ENCODE results near the gene INMT.
A peak's percentile ranks its signal among the peaks of the same experiment; 100 is the strongest.

The INMT gene

GRCh38 chr7:30750683-30751650, 968 bp upstream of the INMT start:
- DNase-seq (ENCODE audit: low read depth in 2 of 2): no peak

GRCh38 chr7:30752484-30752883, 549 bp downstream of the INMT start:
- no peak for DNase-seq (ENCODE audit: low read depth in 2 of 2)

DNA sequence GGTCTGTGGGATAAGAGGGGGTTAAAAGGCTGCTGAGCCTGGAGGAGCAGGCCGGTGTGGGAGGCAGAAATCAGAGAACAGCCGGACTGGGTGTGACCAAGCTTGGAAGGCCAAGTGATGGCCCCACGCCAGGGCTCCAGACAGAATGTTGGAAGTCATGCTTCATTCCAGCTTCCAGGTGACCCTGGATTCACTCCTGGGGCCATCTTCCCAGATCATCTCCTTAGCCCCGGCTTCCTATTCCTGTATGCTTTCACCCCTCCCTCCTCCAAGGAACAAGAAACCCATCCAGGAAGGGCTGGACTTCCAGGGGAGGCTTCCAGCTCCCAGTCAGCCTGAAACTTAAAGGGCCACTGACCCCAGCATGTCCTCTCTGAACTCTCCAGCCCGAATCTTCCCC, 1.0 kb downstream of the INMT start:
- no peak for DNase-seq (ENCODE audit: low read depth in 2 of 2)

DNA sequence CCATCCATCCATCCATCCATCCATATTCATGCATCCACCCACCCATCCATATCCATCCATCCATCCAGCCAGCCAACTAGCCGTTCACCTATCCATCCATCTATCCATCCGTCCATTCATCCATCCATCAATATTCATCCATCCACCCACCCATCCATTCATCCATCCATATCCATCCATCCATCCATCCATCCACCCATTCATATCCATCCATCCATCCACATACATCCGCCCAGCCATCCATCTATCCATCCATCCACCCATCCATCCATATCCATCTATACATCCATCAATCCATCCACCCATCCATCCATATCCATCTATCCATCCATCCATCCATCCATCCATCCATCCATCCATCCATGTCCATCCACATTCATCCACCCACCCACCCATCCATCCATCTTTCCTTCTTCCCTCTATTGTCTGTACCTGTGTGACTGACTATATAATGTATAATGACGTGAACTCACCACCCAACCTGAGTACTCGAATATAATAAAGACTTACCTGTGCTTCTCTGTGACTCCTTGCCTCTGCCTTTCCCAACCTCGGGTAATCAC, 2.5 kb downstream of the INMT start:
- no peak for DNase-seq (ENCODE audit: low read depth in 2 of 2)

DNA sequence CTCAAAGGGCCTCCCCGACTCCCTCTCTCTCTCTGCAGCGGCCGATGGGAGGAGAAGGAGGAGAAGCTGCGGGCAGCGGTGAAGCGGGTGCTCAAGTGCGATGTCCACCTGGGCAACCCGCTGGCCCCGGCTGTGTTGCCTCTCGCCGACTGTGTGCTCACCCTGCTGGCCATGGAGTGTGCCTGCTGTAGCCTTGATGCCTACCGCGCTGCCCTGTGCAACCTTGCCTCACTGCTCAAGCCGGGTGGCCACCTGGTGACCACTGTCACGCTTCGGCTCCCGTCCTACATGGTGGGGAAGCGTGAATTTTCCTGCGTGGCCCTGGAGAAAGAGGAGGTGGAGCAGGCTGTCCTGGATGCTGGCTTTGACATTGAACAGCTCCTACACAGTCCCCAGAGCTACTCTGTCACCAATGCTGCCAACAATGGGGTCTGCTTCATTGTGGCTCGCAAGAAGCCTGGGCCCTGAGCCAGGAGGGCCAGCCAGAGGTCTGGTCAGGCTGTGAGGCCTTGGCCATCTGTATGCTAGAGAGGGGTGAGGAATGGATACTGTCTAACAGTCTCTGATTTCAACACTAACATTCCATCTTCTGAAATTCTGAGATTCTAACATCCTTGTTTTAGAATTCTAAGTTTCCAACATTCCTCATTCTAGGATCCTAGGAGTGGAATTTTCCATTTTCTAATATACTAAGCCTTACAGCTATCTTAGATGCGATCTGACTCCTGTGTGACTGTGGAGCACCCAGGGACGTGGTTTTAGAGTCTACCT, 3.6 kb downstream of the INMT start:
- no peak for DNase-seq (ENCODE audit: low read depth in 2 of 2)

DNA sequence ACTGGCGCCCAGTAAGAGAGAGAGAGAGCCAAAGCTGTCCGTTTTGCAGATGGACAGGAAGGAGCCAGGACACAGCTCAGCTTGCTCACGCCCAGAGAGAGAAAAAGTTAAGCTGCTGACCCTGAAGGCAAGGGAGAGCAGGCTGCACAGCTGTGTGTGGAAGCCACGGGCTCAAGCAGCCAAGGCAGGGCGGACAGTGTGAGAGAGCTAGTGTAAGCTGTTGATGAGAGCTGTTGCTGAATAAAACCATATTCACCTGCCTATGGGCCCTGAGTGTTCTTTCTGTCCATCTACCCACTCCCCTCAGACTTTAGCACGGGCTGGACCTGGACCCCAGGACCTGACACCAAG, 5.4 kb downstream of the INMT start:
- no peak for DNase-seq (ENCODE audit: low read depth in 2 of 2)

- DNase-seq (ENCODE audit: low read depth in 2 of 2): no peak
Observed at GRCh38 chr7:30760514-30761213, 8.7 kb downstream of the INMT start.

DNA sequence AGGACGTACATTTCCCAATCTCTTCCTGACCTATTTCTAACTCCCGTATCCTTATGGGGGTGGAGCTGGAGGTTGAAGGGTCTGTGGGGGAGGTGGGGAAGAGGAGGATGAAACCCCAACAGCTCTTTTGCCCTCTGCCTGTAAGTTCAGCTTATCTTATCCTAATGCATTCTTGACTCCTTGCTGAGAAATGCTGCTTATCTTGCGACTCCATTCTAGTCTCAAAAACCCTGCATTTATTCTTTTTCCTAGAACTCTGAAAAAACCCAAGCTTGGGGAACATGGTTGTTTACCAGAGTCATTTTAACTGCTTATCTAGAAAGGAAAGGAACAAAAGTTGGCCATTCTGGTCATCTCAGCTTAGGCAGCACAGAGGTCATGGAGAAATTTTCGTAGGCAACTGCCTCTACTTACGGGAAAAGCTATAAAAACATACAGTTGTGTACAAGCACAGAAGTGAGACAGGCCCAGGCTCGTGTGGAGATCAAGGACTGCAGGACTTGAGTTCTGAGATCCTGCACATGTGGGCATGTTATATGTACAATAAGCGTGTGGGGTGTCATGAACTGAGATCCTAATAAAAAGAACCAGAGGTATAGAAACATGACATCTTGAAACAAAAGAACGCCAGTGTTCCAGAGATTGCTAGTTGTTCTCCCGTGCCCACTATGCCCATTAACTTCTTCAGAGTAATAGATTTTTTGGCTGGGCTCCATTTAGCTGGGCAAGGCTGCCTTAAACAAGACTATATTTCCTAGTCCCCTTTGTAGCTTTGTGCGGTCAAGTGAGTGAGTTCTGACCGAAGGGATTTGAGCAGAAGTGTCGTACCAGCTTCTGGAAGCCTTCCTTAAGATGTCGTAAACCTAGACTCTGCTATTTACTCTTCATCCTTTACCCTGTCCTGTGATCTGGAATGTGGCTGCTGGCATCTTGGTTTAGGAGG, 9.6 kb downstream of the INMT start:
- no peak for DNase-seq (ENCODE audit: low read depth in 2 of 2)

- no peak for DNase-seq (ENCODE audit: low read depth in 2 of 2)
Observed at GRCh38 chr7:30764030-30764975, 12.4 kb downstream of the INMT start.

- DNase-seq (ENCODE audit: low read depth in 2 of 2): no peak
Observed at GRCh38 chr7:30765408-30765807, 13.5 kb downstream of the INMT start.

- no peak for DNase-seq (ENCODE audit: low read depth in 2 of 2)
Observed at GRCh38 chr7:30770845-30771173, 18.9 kb downstream of the INMT start.

DNA sequence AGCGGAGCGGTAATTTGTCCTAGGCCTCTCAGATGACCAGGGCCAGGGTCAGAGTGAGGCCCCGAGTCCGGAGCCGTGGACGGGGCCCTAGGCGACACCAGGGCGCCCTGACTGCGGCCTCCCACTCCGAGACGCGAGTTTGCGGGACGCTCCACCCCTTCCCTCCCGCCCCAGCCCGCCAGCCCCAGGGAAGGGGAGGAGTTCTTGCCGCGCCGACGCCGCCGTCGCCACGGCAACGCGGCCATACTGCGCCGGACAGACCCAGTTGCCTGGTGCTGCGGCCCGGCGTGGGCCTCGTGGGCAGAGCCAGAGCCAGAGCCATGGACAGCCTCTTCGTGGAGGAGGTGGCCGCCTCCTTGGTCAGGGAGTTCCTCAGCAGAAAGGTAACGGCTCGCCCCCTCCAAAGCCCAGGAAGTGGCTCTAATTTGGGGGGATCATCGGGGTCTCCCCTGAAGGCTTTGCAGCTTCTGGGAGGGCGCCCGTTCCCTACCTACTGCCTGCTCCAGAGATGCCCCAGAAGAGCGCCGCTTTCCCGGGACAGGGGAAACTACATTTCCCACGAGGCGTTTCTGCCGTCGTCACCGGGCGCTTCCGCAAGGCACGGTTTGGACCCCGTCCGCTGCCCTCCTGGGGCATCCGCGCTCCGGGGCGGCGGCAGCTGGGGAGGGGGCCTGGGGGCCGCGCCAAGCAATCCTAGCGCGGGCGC, 19.4 kb downstream of the INMT start, which contains the start of gene MINDY4:
Gene MINDY4 (plus strand): TSS at position 244 of the 706 bp plus-strand sequence. CDS start 77 bp downstream, at position 321.
- peak; percentile 18 to 24 for DNase-seq (ENCODE audit: low read depth in 2 of 2)

DNA sequence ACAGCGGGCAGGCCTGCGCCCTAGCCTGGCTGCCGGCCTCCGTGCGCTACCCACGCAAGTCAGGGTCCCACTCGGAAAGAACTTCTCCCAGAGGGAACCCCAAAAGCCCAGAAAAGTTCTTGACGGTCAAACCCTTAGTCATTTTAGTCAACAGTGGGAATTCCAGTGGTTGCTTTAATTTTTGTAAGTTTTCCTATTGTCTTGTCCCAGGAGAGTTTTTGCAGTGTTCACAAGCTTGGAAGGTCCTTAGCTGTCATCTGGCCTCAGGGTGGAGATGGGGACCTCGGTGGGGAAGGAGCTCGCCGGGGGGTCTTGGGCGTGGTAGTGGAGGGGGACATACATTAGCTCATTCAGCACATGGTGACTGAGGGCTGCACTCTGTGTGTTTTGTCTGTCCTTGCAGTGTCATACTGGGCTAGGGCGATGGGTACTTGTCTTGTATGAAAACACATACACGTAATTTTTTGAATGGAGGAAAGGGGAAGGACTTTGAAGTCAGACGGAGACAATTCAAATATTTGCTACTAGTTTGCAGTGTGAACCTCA, 20.0 kb downstream of the INMT start:
- DNase-seq (ENCODE audit: low read depth in 2 of 2): no peak

- no peak for DNase-seq (ENCODE audit: low read depth in 2 of 2)
Observed at GRCh38 chr7:30772984-30773383, 21.0 kb downstream of the INMT start.

GRCh38 chr7:30775992-30776391, 24.1 kb downstream of the INMT start:
- no peak for DNase-seq (ENCODE audit: low read depth in 2 of 2)

GRCh38 chr7:30776971-30777370, 25.0 kb downstream of the INMT start:
- no peak for DNase-seq (ENCODE audit: low read depth in 2 of 2)

DNA sequence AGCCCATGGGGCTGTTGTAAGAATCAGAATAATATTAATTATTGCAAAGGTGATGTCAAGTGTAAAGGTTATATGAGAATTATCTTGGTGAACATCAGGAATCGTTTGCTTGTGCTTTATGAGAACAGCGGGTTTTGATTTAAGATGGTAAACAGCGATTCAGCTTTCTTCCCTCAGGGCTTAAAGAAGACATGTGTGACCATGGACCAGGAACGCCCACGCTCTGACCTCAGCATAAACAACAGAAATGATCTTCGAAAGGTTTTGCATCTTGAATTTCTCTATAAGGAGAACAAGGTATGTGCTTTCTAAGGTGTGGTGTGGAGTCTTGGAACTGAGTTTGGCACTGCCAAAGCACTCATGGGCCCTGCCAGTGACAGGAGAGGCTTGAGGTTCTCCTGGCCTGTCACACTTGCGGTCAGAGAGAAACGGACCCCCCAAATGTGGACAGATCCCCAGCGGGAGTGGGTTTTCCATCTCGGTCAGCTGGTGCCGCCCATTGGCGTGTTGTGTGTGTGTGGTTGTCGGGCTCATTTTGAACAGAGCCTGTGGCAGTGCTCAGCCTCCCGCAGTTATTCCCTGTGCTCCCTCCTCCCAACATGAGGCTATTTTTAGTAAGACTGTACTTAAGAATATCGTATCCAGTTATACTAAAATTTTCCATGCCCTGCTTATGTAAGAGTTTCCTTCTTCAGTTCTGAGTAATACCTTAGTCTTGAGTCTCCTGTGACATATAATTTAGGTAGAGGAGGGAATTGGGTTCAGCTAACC, 26.5 kb downstream of the INMT start:
- DNase-seq (ENCODE audit: low read depth in 2 of 2): no peak

DNA sequence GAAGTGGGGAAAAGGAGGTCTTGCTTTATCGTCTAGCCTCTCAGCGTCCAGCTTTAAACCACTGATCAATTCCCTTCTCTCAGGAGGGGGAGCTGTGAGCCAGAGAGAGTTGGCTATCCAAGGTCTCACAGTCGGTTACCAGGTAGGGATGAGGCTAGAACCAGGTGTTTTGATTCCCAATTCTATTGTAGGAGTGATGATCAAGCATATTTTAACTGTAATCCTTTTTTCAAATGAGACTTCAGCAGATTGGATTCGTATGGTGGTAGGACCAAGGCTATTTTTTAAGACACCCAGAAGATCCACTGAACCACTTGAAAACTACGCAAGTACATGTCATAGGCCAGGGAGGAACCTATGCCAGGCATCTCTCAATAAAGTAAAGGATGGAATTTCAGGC, 27.6 kb downstream of the INMT start:
- DNase-seq (ENCODE audit: low read depth in 2 of 2): no peak

Measured in stimulated activated CD8-positive, alpha-beta memory T cell treated with anti-CD3 and anti-CD28 coated beads, Interleukin-7, amount 100 ng/mL, for 1 hour (primary cell).